ENCODE results near the gene CACHD1. TPM values are rescaled to one million over a fixed set of nuclear protein-coding genes. Genes with fewer than 3 reads are reported as not detected.

Gene CACHD1
- polyA plus RNA-seq, 1 donor from 2014 or later: 12.7 TPM

- TF ChIP-seq EP300 (conservative IDR thresholded peaks at IDR 0.05; ENCODE audit: poor library complexity, severe bottlenecking) (no peak), POLR2AphosphoS5 (IDR thresholded peaks at IDR 0.05) (no peak), SMC3 (conservative IDR thresholded peaks at IDR 0.05; ENCODE audit: poor library complexity) (no peak), RAD21 (conservative IDR thresholded peaks at IDR 0.05) (no peak), EZH2 (IDR thresholded peaks at IDR 0.05; ENCODE audit: borderline replicate concordance, insufficient read depth, low read length, poor library complexity, severe bottlenecking) (no peak), MXI1 (conservative IDR thresholded peaks at IDR 0.05; ENCODE audit: poor library complexity, severe bottlenecking) (no peak), TAF1 (IDR thresholded peaks at IDR 0.05; ENCODE audit: low read depth) (no peak)
- TF ChIP-seq, protein P1, sequence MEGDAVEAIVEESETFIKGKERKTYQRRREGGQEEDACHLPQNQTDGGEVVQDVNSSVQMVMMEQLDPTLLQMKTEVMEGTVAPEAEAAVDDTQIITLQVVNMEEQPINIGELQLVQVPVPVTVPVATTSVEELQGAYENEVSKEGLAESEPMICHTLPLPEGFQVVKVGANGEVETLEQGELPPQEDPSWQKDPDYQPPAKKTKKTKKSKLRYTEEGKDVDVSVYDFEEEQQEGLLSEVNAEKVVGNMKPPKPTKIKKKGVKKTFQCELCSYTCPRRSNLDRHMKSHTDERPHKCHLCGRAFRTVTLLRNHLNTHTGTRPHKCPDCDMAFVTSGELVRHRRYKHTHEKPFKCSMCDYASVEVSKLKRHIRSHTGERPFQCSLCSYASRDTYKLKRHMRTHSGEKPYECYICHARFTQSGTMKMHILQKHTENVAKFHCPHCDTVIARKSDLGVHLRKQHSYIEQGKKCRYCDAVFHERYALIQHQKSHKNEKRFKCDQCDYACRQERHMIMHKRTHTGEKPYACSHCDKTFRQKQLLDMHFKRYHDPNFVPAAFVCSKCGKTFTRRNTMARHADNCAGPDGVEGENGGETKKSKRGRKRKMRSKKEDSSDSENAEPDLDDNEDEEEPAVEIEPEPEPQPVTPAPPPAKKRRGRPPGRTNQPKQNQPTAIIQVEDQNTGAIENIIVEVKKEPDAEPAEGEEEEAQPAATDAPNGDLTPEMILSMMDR (IDR thresholded peaks at IDR 0.05; ENCODE audit: poor library complexity, severe bottlenecking): no peak
- TF ChIP-seq, protein P2, sequence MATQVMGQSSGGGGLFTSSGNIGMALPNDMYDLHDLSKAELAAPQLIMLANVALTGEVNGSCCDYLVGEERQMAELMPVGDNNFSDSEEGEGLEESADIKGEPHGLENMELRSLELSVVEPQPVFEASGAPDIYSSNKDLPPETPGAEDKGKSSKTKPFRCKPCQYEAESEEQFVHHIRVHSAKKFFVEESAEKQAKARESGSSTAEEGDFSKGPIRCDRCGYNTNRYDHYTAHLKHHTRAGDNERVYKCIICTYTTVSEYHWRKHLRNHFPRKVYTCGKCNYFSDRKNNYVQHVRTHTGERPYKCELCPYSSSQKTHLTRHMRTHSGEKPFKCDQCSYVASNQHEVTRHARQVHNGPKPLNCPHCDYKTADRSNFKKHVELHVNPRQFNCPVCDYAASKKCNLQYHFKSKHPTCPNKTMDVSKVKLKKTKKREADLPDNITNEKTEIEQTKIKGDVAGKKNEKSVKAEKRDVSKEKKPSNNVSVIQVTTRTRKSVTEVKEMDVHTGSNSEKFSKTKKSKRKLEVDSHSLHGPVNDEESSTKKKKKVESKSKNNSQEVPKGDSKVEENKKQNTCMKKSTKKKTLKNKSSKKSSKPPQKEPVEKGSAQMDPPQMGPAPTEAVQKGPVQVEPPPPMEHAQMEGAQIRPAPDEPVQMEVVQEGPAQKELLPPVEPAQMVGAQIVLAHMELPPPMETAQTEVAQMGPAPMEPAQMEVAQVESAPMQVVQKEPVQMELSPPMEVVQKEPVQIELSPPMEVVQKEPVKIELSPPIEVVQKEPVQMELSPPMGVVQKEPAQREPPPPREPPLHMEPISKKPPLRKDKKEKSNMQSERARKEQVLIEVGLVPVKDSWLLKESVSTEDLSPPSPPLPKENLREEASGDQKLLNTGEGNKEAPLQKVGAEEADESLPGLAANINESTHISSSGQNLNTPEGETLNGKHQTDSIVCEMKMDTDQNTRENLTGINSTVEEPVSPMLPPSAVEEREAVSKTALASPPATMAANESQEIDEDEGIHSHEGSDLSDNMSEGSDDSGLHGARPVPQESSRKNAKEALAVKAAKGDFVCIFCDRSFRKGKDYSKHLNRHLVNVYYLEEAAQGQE (IDR thresholded peaks at IDR 0.05; ENCODE audit: borderline replicate concordance): no peak
- Histone ChIP-seq H3K79me2 (replicated peaks; ENCODE audit: insufficient read depth, low read length) (no peaks in the 10 kb centered on the region), H3K4me3 (ENCODE audit: low read length) (no peak overlapping the region), H3K27ac (ENCODE audit: low read length) (no peak overlapping the region), H3K9me3 (ENCODE audit: low read length) (no peaks in the 10 kb centered on the region), H3K9ac (ENCODE audit: low read length) (no peak overlapping the region), H3K9me2 (ENCODE audit: insufficient read depth, low read length) (no peaks in the 10 kb centered on the region), H2AFZ (ENCODE audit: low read depth, low read length) (no peak overlapping the region), H3K36me3 (ENCODE audit: insufficient read depth, low read length) (no peaks in the 10 kb centered on the region), H3K4me2 (ENCODE audit: low read length) (no peak overlapping the region), H4K20me1 (ENCODE audit: insufficient read depth) (no peaks in the 10 kb centered on the region), H3K27me3 (ENCODE audit: insufficient read depth, low read depth, low read length) (no peaks in the 10 kb centered on the region), H3F3A (ENCODE audit: insufficient read depth, low read length, poor library complexity, severe bottlenecking) (no peaks in the 10 kb centered on the region)
These were observed 36.6 kb upstream of the CACHD1 start for GRCh38 chr1:64433308-64433707.

- Histone ChIP-seq H3K36me3 (ENCODE audit: insufficient read depth, low read length) (no peaks in the 10 kb centered on the region), H3F3A (ENCODE audit: insufficient read depth, low read length, poor library complexity, severe bottlenecking) (no peaks in the 10 kb centered on the region), H3K9me3 (ENCODE audit: low read length) (no peaks in the 10 kb centered on the region), H3K9me2 (ENCODE audit: insufficient read depth, low read length) (no peaks in the 10 kb centered on the region), H3K4me3 (ENCODE audit: low read length) (no peak overlapping the region), H4K20me1 (ENCODE audit: insufficient read depth) (no peaks in the 10 kb centered on the region), H3K9ac (ENCODE audit: low read length) (no peak overlapping the region), H3K4me2 (ENCODE audit: low read length) (no peak overlapping the region), H2AFZ (ENCODE audit: low read depth, low read length) (no peak overlapping the region), H3K27ac (ENCODE audit: low read length) (no peak overlapping the region), H3K27me3 (ENCODE audit: insufficient read depth, low read depth, low read length) (no peaks in the 10 kb centered on the region), H3K79me2 (replicated peaks; ENCODE audit: insufficient read depth, low read length) (no peaks in the 10 kb centered on the region)
- TF ChIP-seq TAF1 (IDR thresholded peaks at IDR 0.05; ENCODE audit: low read depth) (no peak), RAD21 (conservative IDR thresholded peaks at IDR 0.05) (no peak), MXI1 (conservative IDR thresholded peaks at IDR 0.05; ENCODE audit: poor library complexity, severe bottlenecking) (no peak), EZH2 (IDR thresholded peaks at IDR 0.05; ENCODE audit: borderline replicate concordance, insufficient read depth, low read length, poor library complexity, severe bottlenecking) (no peak), POLR2AphosphoS5 (IDR thresholded peaks at IDR 0.05) (no peak), SMC3 (conservative IDR thresholded peaks at IDR 0.05; ENCODE audit: poor library complexity) (no peak)
- TF ChIP-seq, protein P1 (IDR thresholded peaks at IDR 0.05; ENCODE audit: poor library complexity, severe bottlenecking): no peak
- TF ChIP-seq, protein P2 (IDR thresholded peaks at IDR 0.05; ENCODE audit: borderline replicate concordance): no peak
These were observed 36.2 kb upstream of the CACHD1 start for GRCh38 chr1:64433747-64434146.

All from neural cell (in vitro differentiated cells).